Glomerular endothelial cell (primary cell): ENCODE results near the gene KCNK6. TPM values are rescaled to one million over a fixed set of nuclear protein-coding genes. Genes with fewer than 3 reads are reported as not detected.

ENCODE experiments used
- DNase-seq: peaks from one replicate; pipeline ENCODE4 v3.0.0-alpha.2; 2011; ENCODE audit warnings: low read depth, low spot score; ENCODE audit errors: extremely low read depth
- total RNA-seq: library from RNA; depleted of rRNA; stranded (reverse); fragments of >200 nt; gene quantifications from 2 replicates; pipeline ENCODE4 v1.2.3, GENCODE V29; 2015

Gene KCNK6
- total RNA-seq: 12.8 and 13.5 TPM in 2 replicates

DNA sequence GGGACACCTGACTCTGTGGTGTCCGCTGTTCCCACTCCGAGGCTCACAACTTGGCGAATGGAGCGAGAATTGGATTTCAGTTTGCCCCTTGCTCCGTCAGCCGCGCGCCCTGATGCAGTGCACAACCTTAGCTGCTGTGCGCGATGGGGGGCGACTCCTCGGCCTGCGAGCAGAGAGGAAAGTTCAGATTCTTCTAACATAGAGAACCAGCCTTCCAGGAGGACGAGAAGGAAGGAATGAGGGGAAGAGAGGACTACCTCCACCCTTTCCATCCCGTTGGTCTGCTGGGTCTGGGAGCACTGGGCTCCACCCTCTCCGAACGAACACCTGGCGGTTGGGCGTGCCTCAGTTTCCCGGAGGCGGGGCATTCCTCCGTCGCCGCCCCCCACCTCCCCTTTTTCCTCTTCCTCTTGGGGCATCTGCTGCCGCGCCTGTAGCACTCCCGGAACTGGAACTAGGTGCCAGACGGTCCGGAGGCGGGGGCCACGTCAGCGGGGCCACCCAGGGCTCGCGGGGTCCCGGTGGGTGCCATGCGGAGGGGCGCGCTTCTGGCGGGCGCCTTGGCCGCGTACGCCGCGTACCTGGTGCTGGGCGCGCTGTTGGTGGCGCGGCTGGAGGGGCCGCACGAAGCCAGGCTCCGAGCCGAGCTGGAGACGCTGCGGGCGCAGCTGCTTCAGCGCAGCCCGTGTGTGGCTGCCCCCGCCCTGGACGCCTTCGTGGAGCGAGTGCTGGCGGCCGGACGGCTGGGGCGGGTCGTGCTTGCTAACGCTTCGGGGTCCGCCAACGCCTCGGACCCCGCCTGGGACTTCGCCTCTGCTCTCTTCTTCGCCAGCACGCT is at the start of gene KCNK6:
TSS of gene KCNK6 (plus strand) at position 425 of the 838 bp plus-strand sequence. CDS start at position 531, 106 bp downstream.
- no peak for DNase-seq

DNA sequence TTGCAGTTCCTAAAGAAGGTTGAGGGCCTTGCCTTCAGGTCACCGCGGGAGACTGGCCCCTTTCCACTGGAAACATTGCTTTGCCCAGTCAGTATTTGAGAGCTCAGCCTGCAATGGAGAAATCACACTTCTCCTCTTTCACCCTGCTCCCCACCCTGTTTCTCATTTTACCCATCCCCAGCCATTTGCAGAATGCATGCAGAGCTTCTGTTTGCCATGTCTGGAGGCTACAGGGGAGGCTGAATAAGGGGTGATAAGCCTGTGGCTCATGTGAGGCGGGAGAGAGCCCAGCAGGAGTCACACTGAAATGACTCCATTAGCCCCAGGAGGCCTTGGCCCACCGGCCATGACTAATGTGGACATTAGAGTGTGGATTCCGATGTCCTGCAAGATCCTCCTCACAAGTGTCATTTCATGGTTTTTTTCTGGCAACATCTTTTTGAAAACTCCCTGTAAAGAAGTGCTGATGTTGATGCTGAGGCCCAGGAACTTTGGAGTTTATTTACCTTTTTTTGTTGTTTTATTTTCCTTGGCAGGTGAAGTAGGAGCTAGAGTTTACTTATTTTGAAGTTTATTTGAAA is 49.0 kb upstream of the KCNK6 start:
- DNase-seq: no peak

DNA sequence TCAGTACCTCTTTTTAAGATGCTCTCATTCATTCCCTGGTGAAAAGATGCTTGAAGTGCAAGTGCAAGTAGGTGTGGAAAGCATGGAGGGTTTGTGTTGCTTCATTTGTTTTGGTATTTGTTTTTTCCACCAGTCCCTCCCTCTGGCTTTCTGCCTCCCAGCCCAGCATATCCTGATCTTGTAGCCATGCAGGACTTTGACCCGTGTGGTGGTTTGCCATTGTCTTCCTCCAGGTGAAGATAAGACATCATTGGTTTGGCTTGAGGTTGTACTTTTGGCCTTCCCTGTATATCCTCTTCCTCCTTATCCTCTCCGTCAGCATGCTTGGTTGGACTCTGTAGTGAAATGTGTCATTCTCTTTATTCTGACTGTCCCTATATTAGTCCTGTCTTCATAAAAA is 46.1 kb upstream of the KCNK6 start:
- DNase-seq: no peak

DNA sequence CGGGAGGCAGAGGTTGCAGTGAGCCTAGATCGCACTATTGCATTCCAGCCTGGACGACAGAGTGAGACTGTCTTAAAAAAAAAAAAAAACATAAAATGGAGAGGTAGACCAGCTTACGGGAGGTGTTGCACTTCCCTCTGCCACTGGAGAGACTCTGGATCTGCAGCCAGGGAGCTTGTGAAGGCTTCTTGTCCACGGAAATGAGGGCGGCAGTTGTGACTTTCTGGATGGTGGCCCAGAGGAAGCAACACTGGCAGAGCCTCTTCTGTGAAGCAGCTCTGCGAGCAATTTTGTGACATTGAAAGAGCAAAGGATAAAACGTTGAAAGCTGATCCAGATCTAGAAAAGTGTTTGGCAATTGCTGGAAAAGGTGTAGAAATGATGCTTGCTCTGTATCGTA is 44.9 kb upstream of the KCNK6 start:
- DNase-seq: no peak

DNA sequence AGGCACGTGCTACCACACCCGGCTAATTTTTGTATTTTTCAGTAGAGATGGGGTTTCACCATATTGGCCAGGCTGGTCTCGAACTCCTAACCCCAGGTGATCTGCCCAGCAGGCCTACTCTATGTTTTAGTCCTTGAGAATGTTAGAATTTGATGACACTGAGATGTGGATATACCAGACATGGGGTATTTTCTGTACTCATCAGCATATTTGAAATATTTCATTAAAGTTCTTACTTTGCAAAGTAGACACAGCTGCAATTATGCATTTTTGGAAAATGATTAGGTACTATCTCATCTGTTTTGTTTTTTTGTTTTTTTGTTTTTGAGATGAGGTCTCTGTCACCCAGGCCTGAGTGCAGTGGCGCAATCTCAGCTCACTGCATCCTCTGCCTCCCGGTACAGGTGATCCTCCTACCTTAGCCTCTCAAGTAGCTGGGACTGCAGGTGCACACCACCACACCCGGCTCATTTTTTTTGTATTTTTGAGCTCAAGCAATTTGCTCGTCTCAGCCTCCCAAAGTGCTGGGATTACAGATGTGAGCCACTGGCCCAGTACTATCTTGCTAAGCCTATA is 42.6 kb upstream of the KCNK6 start:
- no peak for DNase-seq

DNA sequence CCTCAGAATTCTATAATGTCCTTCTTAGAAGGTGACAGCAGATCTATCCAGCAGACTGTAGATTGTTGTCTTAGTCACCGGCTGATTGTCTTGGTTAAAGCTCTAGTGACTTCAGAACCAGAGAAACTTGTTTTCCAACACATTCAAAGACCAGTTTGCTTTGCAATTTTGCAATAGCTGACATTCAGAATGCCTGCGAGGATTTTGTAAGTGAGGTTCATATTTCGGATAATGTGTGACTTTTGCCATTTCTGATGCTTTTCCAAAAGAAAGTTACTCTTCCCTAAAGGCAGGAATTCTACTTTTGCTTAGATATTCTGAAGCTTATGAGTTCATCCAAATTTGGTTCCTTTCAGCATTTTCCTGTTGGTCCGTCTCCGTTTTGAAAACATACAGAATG is 42.1 kb upstream of the KCNK6 start:
- DNase-seq: no peak

DNA sequence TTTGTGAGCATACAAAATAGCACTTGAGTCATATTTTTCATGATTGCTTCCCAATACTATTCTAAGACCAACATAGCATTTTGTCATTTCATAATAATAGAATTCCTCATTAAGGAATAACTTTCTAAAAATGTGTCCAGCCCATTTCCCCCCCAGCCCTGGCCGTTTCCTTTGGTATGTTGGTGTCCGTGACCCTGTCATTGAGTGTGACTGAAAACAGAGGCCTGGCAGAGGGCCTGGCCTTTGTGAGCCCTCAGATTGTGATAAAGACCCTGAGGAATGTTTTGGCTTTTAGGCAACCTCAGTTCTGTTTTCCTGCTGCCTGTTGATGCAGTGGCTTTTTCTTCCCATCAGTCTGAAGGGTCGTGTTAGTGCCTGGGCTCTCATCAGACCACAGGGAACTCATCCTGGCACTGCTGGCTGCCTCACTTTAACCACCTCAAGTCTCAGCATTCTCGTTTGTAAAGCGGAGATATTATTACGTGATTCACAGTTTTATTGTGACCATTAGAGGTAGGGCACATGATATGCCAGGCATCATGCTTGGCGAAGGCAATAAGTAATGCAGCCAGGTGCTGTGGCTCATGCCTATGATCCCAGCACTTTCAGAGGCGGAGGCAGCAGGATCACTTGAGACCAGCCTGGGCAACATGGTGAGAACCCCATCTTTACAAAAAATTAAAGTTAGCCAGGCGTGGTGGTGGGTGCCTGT is 41.5 kb upstream of the KCNK6 start:
- peak; percentile 48 for DNase-seq

DNA sequence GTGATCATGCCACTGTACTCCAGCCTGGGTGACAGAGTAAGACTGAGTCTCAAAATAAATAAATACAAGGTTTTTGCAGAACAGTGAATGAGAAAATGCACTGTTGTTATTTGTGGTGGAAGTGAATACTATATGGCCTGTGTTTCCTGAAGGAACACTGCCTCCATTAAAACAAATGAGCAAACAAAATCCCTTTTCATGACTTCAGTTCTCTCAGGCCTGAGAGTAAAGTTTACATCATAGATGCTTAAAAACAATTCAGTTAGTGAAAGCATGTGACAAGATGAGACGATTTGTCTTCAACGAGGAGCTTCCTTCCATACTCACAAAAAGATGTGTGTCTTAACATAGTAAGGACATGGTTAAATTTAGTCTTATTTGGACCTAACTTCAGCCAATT is 40.9 kb upstream of the KCNK6 start:
- no peak for DNase-seq

DNA sequence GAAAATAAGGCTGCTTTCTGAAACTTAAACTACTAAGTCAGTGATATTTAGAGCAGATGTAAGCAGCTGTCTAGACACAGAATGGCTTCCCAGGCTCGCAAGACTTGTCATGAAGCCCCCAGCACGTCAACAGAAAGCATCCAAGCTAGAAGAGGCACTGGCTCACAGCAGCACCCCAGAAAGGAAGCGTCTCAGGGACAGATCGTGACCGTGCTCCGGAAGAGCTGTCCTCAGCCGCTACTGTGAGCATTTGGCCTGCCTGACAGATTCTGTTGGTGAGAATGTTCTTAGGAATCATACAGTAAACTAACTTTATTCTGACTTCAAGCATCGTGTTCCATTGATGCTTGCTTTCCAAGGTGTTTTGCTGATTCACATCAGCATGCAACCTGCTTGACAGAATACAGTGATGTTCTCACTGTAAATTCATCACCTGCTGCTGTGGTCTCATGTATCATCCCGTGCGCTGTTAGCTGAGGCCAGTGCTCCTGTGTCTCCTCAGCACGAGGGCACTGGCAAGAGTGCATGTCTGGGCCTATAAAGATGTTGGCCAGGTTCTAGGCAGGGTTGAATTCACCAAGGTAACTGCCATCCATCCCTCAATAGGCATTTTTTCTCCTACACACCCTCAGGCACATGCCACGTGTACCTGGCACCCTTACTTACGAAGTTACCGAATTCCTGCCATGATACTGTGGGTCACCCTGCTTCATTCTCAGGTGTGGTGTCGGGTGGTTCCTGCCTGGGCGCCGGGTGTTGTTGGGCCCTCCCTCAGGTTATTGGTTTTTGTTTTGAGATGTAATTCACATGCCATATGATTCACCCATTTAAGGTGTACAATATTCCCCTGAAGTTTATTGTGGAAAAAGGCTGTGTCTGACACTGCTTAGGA is 39.4 kb upstream of the KCNK6 start:
- no peak for DNase-seq

DNA sequence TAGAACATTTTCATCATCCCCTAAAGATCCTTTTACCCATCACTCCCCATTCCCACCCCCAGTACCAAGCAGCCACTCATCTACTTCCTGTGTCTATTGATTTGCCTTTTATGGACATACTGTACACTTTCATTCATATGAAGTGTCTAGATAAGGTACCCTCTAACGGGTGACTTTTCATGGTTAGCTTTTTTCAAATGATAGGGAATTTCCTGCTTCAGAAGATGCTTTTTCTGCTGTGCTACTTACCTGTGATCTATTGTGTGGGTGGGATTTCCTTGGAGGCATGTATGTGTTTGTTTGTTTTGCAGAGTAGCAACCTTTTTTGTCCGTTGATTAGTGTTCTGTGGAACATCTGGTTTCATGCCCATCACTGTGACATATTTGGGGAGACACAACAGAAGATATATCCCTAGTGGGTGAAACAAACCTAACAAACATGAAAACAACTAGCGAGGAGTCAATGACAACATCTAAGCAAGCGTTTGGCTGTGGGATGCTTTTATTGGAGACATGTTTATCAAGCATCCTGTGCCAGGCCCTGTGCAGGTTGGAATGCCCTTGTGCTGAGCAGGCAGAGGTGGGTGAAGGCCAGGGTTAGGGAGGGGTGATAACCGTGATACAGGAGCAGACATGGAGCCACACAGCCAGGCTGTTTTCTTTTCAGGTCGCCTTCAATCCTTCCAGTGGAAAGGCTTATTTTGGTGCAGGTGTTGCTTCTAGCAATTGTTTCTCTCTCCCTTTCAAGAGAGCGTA is 37.7 kb upstream of the KCNK6 start:
- DNase-seq: no peak

DNA sequence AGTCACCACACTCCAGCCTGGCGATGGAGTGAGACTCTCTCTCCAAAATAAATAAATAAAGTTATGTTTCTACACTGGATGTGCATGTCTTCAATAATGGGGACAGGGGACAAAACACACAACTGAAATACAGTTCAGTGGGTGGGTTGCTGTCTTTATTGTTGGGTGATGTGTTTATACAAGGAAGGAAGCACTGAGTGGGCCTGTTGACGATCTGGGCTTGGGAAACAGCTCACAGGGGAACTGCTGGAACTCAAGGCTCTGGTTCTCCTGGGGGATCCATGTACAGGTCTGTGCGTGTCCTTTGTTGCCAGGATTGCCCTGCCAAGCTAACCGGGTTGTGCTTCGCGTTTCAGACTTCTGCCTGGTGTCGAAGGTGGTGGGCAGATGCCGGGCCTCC is 36.4 kb upstream of the KCNK6 start:
- no peak for DNase-seq

DNA sequence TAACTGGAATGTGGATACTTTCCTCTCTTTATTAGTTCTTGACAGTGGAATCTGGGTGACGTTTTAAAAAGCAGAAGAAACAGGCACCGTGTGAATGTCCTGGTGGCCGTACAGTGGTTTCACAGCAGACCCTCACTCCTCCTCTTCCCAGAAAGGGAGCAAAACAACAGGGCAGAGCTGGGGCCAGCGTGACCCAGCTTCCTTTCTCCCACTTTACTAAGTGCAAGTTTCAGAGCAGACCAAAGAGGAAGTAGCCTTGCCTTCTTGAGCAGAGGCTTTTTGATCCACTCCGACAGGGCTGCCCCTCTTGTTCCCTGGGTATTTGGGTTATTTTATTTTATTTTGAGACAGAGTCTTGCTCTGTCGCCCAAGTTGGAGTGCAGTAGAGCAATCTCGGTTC is 35.2 kb upstream of the KCNK6 start:
- DNase-seq: no peak

DNA sequence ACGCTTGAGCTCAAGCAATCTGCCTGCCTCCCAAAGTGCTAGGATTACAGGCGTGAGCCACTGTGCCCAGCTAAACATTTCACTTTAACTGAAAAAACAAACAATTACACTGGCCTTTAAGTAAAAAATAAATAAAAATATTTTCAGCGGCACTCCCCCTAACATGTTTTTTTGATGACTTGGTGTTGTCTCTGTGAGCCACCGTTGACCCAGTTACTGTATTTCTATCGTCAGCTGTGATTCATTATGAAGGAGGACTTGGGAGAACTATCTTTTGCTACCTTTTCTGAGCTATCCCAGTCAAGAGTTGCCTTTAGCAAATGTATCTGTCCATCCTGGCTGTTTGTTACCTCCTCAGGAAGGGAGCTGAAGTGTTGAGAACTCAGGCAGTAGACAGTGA is 34.1 kb upstream of the KCNK6 start:
- DNase-seq: no peak

DNA sequence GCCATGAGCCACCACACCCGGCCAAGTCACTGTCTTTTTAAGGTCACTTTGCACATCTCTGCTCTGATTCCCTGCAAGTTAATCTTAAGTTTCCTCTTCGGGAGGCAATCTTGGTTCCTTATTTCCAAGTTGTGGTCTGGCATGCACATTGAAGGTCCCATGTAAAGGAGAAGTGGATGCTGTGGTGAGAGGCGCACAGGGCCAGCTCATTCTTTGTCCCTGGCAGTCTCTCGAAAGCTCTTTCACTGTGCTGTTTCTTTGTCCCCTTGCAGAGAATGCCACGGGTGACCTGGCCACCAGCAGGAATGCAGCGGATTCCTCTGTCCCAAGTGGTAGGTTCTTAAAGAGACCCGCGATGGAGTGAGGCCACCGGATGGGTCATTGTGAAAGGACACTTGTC is 32.0 kb upstream of the KCNK6 start:
- DNase-seq: no peak

DNA sequence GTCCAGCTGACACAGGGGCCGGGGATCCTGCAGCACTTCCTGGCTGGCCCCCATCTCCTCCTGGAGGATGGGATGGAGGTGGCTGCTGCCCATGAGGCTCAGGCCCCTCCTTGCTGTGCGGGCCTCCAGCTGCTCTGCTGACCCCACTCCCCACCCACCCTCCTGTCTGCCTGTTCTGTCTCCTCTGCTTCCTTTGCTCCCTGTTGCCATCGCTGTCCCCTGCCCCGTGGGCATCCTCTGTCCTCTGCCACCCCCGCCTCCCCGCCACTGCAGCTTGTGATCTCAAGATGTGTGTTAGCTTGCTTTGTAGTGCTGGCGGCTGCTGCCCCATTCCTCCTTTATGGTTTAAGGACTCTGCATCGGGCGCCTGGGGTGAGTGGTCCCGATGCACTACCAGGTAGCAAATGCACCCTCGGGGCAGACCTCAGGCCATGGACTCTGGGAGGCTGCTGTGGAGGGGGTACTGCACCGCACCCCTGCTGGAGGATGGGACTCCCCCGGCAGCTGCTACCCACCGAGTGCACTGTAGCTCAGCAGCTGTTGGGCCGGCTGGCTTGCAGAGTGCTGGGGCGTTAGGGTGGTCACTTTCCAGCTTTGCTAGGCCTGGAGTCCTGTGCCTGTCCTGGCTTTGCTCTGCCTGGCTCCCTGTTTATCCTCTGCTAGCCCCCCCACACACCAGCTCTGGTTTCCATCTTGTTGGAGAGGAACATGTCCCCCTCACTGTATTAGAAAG is 31.4 kb upstream of the KCNK6 start:
- no peak for DNase-seq

DNA sequence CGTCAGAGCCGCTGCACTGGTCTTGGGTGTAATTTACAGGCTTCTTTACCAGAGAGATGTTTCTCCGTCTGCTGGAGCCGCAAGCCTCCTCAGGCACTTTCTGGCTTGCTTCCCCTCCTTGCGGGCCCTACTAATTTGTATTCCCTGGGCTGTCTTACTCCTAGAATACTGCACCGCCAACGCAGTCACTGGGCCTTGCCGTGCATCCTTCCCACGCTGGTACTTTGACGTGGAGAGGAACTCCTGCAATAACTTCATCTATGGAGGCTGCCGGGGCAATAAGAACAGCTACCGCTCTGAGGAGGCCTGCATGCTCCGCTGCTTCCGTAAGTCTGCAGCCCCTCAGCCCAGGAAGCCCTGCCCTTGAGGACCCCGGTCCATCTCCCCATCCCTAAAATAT is 29.7 kb upstream of the KCNK6 start:
- no peak for DNase-seq

DNA sequence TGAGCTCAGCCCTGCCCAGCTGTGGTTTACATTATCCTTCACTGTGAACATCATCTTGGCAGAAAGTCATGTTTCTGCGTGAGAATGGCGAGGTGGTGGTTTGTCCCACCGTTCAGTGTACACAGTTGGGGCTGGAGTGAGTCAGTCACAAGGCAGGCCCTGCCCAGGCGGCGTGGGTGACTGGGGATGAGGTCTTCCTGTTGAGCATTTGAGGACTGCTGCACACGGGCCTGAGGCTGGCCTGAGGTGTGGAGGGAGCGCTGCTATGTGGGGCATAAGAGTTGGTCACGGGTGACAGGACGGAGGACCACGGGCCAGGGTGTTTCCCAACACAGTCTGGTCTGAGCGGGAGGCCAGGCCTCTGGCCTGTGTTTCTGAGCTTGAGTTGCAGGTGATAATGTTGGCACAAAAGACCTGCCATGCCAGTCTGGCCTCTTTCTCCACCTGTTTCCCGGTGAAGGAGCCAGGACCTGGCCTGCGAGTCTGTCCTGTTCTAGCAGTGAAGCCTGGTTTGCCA is 29.0 kb upstream of the KCNK6 start:
- DNase-seq: no peak

DNA sequence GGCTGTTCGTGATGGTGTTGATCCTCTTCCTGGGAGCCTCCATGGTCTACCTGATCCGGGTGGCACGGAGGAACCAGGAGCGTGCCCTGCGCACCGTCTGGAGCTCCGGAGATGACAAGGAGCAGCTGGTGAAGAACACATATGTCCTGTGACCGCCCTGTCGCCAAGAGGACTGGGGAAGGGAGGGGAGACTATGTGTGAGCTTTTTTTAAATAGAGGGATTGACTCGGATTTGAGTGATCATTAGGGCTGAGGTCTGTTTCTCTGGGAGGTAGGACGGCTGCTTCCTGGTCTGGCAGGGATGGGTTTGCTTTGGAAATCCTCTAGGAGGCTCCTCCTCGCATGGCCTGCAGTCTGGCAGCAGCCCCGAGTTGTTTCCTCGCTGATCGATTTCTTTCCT is 27.8 kb upstream of the KCNK6 start:
- DNase-seq: no peak

DNA sequence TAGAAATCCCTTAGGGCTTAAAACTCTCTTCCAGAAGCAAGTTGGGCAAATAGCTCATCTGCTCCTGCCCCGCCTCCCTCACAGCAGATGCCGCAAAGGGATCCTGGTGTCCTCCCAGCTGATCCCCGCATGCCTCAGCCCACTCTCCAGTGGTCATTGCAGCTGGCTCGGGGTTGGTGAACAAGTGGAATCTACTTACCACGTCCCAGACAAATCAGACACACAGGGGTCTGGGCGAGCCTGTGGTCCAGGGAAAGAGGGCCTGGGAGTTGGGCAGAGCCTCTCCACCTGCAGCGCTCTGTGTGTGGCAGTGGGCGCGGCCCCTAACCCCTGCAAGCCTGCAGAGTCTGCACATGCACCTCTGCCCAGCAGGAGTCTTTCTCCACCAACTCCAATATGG is 26.4 kb upstream of the KCNK6 start:
- no peak for DNase-seq
